Mesodermal cell (in vitro differentiated cells): ENCODE measurements around the gene SIT1.

Experiments used
- H3K27ac ChIP-seq: 2 replicates; pipeline ENCODE4 v1.7.0; 2013; ENCODE audit warnings: mild to moderate bottlenecking, low read depth, low read length, moderate library complexity; ENCODE audit not compliant: severe bottlenecking
- H3K36me3 ChIP-seq: 2 replicates; pipeline ENCODE4 v1.7.1; 2013; ENCODE audit warnings: mild to moderate bottlenecking, low read length, moderate library complexity; ENCODE audit not compliant: control insufficient read depth, insufficient read depth
- H3K4me1 ChIP-seq: one replicate; pipeline ENCODE4 v1.7.1; 2013; ENCODE audit warnings: mild to moderate bottlenecking, low read length; ENCODE audit not compliant: insufficient read depth, control insufficient read depth, poor library complexity, severe bottlenecking
- H3K4me3 ChIP-seq: 2 replicates; pipeline ENCODE4 v1.7.0; 2013; ENCODE audit warnings: low read length, control low read depth, mild to moderate bottlenecking; ENCODE audit not compliant: insufficient read depth, poor library complexity, severe bottlenecking; ENCODE audit errors: extremely low read depth
- H3K9me3 ChIP-seq: 2 replicates; pipeline ENCODE4 v1.7.1; 2013; ENCODE audit warnings: mild to moderate bottlenecking, low read length, moderate library complexity; ENCODE audit not compliant: control insufficient read depth
- WGBS, 2 experiments: methylation state at CpG; one replicate each; pipeline ENCODE4 v1.1.5; 2013; ENCODE audit warnings: missing lambda C conversion rate in 2 of 2; ENCODE audit not compliant: insufficient coverage in 2 of 2; 5-methylcytosine and 5-hydroxymethylcytosine counted together

Gene SIT1

GRCh38 chr9:35658968-35659220 lies 8.2 kb upstream of the SIT1 start:
- peak overlapping the region; percentile 70 for H3K4me3 ChIP-seq
- peaks cover 23% of the 10 kb centered on the region for H3K36me3 ChIP-seq
- H3K4me1 ChIP-seq, result peaks cover 18% of the 10 kb centered on the region
- H3K9me3 ChIP-seq, result no peaks in the 10 kb centered on the region
- WGBS, 2 experiments, result 0 to 6% methylated on average over 2 of the region's 2 CpGs
- no peak overlapping the region for H3K27ac ChIP-seq

- Histone ChIP-seq H3K4me1 (peaks cover 15% of the 10 kb centered on the region), H3K4me3 (peak within 1 kb of the TSS; percentile 70), H3K27ac (peak within 1 kb of the TSS; percentile 100), H3K9me3 (no peaks in the 10 kb centered on the region), H3K36me3 (peaks cover 23% of the 10 kb centered on the region)
- WGBS, 2 experiments, result 0% methylated on average over 49 to 62 of the region's 67 CpGs
These were observed 7.6 kb upstream of the SIT1 start, which contains the start of gene CCDC107 for GRCh38 chr9:35658137-35658967. CCDC107 (plus strand) TSS chr9:35658292; CDS start chr9:35658380, 88 bp downstream.

DNA sequence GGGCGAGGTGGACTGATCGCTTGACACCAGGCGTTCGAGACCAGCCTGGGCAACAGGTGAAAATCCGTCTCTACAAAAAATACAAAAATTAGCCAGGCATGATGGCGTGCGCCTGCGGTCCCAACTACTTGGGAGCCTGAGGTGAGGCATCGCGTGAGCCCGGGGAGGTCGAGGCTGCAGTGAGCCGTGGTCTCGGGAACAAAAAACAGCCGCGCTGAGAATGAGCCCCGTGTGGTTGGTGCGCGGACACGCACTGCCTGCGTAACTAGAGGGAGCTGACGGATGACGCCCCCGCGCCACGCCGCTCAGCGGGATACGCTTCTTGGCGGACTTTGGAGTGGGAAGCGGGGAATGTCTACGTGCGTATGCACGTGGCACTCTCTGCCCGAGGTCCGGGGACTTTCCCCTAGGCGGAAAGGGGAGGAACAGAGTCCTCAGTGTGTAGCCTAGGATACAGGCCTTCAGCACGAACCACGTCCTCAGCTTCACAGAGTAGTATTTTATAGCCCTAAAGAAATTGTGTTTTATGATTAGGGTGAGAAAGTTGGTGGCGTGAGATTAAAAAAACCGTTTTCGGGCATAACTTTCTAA lies 6.9 kb upstream of the SIT1 start, which contains the start of gene RMRP:
TSS of gene RMRP (minus strand) at position 474 of the 591 bp plus-strand sequence.
- Histone ChIP-seq H3K27ac (peak within 1 kb of the TSS; percentile 100), H3K36me3 (peaks cover 23% of the 10 kb centered on the region), H3K9me3 (no peaks in the 10 kb centered on the region), H3K4me1 (peaks cover 15% of the 10 kb centered on the region), H3K4me3 (peak within 1 kb of the TSS; percentile 70)
- WGBS, 2 experiments, result 3 to 4% methylated on average over 32 to 39 of the region's 42 CpGs

- Histone ChIP-seq H3K36me3 (peaks cover 17% of the 10 kb centered on the region), H3K4me3 (peak overlapping the region; percentile 33), H3K9me3 (no peaks in the 10 kb centered on the region), H3K4me1 (peaks cover 10% of the 10 kb centered on the region), H3K27ac (peak overlapping the region; percentile 100)
- WGBS, 2 experiments, result 51 to 53% methylated on average over 24 to 25 of the region's 25 CpGs
These were observed 6.3 kb upstream of the SIT1 start for GRCh38 chr9:35656831-35657545.

GRCh38 chr9:35656348-35656747 lies 5.6 kb upstream of the SIT1 start:
- Histone ChIP-seq H3K9me3 (no peaks in the 10 kb centered on the region), H3K27ac (no peak overlapping the region), H3K4me3 (no peak overlapping the region), H3K4me1 (peaks cover 10% of the 10 kb centered on the region), H3K36me3 (peaks cover 13% of the 10 kb centered on the region)
- WGBS, 2 experiments, result 85 to 92% methylated on average over 14 to 15 of the region's 17 CpGs

- Histone ChIP-seq H3K27ac (no peak overlapping the region), H3K4me1 (peaks cover 17% of the 10 kb centered on the region), H3K36me3 (no peaks in the 10 kb centered on the region), H3K4me3 (no peak overlapping the region), H3K9me3 (no peaks in the 10 kb centered on the region)
- 100% methylated on average over 1 of the region's 2 CpGs for WGBS, 2 experiments
These were observed 2.9 kb upstream of the SIT1 start for GRCh38 chr9:35653611-35654010.

- Histone ChIP-seq H3K4me1 (peaks cover 17% of the 10 kb centered on the region), H3K9me3 (no peaks in the 10 kb centered on the region), H3K27ac (no peak overlapping the region), H3K4me3 (no peak overlapping the region), H3K36me3 (no peaks in the 10 kb centered on the region)
- 97% methylated on average over 5 to 6 of the region's 8 CpGs for WGBS, 2 experiments
These were observed 2.1 kb upstream of the SIT1 start for GRCh38 chr9:35652829-35653209.

GRCh38 chr9:35651956-35652828 lies 1.5 kb upstream of the SIT1 start:
- no peak overlapping the region for H3K27ac ChIP-seq
- H3K4me3 ChIP-seq, result no peak overlapping the region
- H3K4me1 ChIP-seq, result peaks cover 17% of the 10 kb centered on the region
- 86 to 93% methylated on average over 4 to 5 of the region's 7 CpGs for WGBS, 2 experiments
- H3K9me3 ChIP-seq, result no peaks in the 10 kb centered on the region
- H3K36me3 ChIP-seq, result no peaks in the 10 kb centered on the region

DNA sequence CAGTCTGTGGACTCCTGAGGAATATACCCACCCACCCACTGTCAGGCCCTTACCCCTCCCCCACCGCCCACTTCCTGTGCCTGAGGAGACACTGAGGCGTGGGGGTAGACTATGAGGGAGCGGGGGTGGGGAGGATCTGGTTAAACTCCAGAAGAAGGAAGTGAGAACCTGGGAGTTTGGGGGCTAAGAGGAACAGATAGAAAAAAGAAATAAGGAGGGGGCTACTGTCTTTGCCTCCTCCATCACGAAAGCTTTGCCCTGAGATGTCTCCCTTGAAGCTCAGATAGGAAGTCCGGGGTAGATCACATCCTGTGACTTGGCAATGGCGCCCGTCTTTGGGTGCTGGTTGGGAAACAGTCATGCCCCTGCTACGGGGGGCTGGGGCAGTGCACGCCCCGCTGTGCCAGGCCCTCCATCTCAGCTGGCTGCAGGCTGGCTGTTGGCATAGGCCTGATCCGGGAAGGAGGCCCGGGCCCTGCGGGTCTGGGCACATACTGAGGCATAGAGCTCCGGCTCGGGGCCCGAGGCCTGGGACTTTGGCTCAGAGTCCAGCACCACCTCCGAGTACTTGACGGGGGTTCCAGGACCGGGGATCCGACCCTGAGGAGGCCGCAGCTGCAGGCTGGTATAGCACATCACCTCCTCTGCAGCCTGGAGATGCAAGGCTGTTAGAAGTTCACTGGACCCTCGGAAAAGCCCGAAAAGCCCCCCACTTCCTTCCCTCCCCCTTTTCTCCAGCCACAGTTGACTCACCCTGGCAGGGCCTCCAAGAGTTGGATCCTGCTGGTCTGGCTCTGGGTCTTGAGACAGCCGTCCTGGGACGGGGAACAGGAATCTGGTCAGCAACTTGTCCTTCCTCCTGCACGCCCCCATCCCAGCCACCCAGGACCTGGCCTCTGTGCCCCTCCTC lies 1.0 kb downstream of the SIT1 start:
- Histone ChIP-seq H3K27ac (no peak overlapping the region), H3K9me3 (no peaks in the 10 kb centered on the region), H3K4me1 (peaks cover 17% of the 10 kb centered on the region), H3K36me3 (no peaks in the 10 kb centered on the region), H3K4me3 (no peak overlapping the region)
- 94 to 96% methylated on average over 24 of the region's 26 CpGs for WGBS, 2 experiments
